PC-3 (cell line): ENCODE results near the gene ABCG1.

Experiments used
- CTCF ChIP-seq: fragments of 300-600 bp; sonication (generic); conservative IDR thresholded peaks from 2 replicates; pipeline ENCODE4 v1.5.1; 2017; ENCODE audit warnings: antibody characterized with exemption, low read depth, mild to moderate bottlenecking, low read length
- EZH2 ChIP-seq: fragments of 300-600 bp; sonication (generic); IDR thresholded peaks from one replicate; pipeline ENCODE4 v1.6.1; 2017; ENCODE audit warnings: antibody characterized with exemption, mild to moderate bottlenecking, low read length; ENCODE audit not compliant: unreplicated experiment
- EZH2phosphoT487 ChIP-seq: fragments of 300-600 bp; sonication (generic); IDR thresholded peaks from 2 replicates; pipeline ENCODE4 v1.6.1; 2018; ENCODE audit warnings: mild to moderate bottlenecking, antibody characterized with exemption, low read length, borderline replicate concordance

GRCh38 chr21:42272109-42272962, 53.4 kb downstream of the ABCG1 start:
- TF ChIP-seq EZH2, result no peak
- TF ChIP-seq CTCF, result no peak
- TF ChIP-seq EZH2phosphoT487, result no peak
